Neural progenitor cell (in vitro differentiated cells): ENCODE measurements around the gene CCR6.

Source experiments
- CTCF ChIP-seq: fragments of 200-600 bp; sonication (generic); IDR thresholded peaks from 2 replicates; pipeline ENCODE4 v1.5.1; 2017; ENCODE audit warnings: antibody characterized with exemption, mild to moderate bottlenecking
- EZH2 ChIP-seq: fragments of 200-600 bp; sonication (generic); IDR thresholded peaks from 2 replicates; pipeline ENCODE4 v1.6.1; 2017; ENCODE audit warnings: antibody characterized with exemption, mild to moderate bottlenecking, moderate library complexity
- EZH2phosphoT487 ChIP-seq: fragments of 200-600 bp; sonication (generic); IDR thresholded peaks from 2 replicates; pipeline ENCODE4 v1.6.1; 2017; ENCODE audit warnings: antibody characterized with exemption

DNA sequence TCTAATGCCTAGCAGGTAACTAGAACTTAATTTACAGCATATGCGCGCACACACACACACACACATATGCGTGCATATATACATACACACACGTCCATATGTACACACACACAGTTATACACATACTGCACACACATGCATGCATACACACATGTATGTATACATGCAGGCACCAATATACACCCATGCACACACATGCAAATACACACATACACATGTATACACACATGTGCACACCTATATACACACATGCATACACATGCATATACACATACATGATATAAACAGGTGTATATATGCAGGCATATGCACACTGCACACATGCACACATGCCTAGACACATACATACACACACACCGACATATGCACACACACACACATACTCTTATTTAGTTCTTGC lies 1.9 kb downstream of the CCR6 start:
- TF ChIP-seq CTCF (no peak), EZH2phosphoT487 (no peak), EZH2 (no peak)
